ENCODE results near the gene MCC. TPM values are rescaled to one million over a fixed set of nuclear protein-coding genes. Genes with fewer than 3 reads are reported as not detected.

Gene MCC
- total RNA-seq, 1 donor from 2014 or later = 33.9 TPM

DNA sequence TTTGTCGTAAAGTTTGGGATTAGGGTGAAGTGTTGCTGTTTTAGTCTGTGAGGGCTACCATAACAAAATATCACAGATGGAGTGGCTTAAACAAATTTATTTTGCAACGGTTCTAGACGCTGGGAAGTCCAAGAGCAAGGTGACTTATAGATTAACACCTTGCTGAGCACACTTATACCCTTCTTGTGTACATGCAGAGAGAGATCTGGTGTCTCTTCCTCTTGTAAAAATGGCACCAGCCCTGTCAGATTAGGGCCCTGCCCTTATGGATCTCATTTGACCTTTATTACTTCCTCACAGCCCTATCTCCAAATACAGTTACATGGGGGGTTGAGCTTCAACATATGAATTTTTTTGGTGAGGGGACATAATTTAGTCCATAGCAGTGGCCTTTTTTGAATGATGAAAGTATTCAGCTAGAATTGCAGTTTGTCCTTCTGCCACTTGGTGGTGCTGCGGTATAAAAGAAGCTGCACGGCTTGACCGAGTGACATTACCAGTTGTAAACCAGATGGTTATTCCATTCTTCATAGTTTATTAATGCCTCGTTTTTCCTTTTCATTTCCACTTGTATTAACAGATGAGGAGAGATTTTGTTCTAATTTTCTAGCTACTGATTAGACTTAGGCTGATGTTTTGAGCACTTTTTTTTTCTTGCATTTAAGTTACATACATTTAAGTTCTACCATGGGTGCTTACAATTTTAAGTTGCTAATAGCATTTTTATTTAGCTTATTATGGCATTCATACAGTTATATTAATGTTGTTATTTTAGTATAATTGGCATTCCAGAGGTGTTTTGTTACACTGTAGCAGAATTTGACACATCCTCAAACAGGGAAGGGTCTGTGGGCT is 492.3 kb downstream of the MCC start:
- no peaks in the 10 kb centered on the region for H3K9me3 Mint-ChIP-seq
- peaks cover 4% of the 10 kb centered on the region for H3K4me1 Mint-ChIP-seq
- TF ChIP-seq, protein P1, sequence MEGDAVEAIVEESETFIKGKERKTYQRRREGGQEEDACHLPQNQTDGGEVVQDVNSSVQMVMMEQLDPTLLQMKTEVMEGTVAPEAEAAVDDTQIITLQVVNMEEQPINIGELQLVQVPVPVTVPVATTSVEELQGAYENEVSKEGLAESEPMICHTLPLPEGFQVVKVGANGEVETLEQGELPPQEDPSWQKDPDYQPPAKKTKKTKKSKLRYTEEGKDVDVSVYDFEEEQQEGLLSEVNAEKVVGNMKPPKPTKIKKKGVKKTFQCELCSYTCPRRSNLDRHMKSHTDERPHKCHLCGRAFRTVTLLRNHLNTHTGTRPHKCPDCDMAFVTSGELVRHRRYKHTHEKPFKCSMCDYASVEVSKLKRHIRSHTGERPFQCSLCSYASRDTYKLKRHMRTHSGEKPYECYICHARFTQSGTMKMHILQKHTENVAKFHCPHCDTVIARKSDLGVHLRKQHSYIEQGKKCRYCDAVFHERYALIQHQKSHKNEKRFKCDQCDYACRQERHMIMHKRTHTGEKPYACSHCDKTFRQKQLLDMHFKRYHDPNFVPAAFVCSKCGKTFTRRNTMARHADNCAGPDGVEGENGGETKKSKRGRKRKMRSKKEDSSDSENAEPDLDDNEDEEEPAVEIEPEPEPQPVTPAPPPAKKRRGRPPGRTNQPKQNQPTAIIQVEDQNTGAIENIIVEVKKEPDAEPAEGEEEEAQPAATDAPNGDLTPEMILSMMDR (IDR thresholded peaks at IDR 0.05; ENCODE audit: unreplicated experiment) = peak; percentile 89
- no peak overlapping the region for H3K4me3 Mint-ChIP-seq
- H3K27me3 Mint-ChIP-seq (ENCODE audit: low read depth) = no peaks in the 10 kb centered on the region
- DNase-seq (ENCODE audit: low spot score in 2 of 2, unreplicated experiment in 2 of 2) = peak in 1 of 2 experiments; percentile 81
- no peak overlapping the region for H3K27ac Mint-ChIP-seq
- peaks cover 7% of the 10 kb centered on the region for H3K36me3 Mint-ChIP-seq

DNA sequence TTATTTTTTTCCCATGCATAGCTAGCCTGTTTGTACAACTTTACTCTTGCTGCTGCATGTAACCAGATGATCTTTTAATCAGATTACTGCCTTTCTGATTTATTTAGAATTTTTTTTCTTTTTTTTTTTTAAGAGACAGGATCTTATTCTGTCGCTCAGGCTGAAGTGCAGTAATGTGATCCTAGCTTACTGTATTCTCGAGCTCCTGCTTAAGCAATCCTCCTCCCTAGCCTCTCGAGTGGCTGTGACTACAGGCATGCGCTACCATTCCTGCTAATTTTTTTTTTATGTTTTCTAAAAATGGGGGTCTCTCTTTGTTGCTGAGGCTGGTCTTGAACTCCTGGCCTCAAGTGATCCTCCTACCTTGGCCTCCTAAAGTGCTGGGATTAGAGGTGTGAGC is 502.0 kb downstream of the MCC start:
- H3K4me3 Mint-ChIP-seq = no peak overlapping the region
- H3K4me1 Mint-ChIP-seq = peaks cover 19% of the 10 kb centered on the region
- TF ChIP-seq, protein P1 (IDR thresholded peaks at IDR 0.05; ENCODE audit: unreplicated experiment) = no peak
- H3K9me3 Mint-ChIP-seq = no peaks in the 10 kb centered on the region
- no peak overlapping the region for H3K27ac Mint-ChIP-seq
- DNase-seq (ENCODE audit: low spot score in 2 of 2, unreplicated experiment in 2 of 2) = no peak
- no peaks in the 10 kb centered on the region for H3K27me3 Mint-ChIP-seq (ENCODE audit: low read depth)
- H3K36me3 Mint-ChIP-seq = peaks cover 28% of the 10 kb centered on the region

DNA sequence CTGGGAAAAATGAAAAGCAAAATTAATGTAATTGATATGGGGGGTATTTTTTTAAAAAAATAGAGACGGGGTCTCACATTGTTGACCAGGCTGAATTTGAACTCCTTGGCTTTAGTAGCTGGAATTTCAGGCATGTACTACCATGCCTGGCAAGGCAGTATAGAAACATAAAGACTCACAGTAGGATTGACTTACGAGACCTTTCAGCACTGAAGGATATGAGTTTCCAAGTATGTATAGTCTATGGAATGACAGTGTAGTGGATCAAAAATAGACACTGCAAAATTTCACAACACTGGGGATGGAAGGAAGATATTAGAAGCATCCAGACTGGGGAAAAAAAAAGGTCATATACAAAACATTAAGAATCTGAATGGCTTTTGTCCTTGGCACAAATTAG is 504.9 kb downstream of the MCC start:
- DNase-seq (ENCODE audit: low spot score in 2 of 2, unreplicated experiment in 2 of 2) = no peak
- no peak overlapping the region for H3K4me3 Mint-ChIP-seq
- H3K4me1 Mint-ChIP-seq = peaks cover 41% of the 10 kb centered on the region

DNA sequence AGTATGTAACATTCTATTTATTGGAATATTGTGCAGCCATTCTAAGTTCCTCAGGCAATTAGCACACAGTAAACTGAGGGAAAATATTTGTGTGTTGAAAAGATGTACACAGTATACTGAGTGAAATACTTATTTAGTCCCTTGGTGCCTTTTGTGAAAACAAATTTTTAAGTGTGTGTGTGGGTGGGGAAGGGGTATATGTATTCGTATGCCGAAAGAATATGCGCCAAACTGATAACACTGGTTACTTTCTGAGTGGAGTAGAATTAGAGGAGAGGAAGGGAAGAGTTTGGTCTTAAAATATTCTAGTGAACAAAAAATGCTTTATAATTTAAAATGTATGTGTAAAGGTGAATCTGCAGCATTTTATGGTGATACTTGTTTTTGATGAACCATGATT is 508.5 kb downstream of the MCC start:
- TF ChIP-seq, protein P1 (IDR thresholded peaks at IDR 0.05; ENCODE audit: unreplicated experiment) = no peak
- no peaks in the 10 kb centered on the region for H3K27me3 Mint-ChIP-seq (ENCODE audit: low read depth)
- DNase-seq (ENCODE audit: low spot score in 2 of 2, unreplicated experiment in 2 of 2) = no peak
- peak overlapping the region; percentile 50 for H3K27ac Mint-ChIP-seq
- peak overlapping the region; percentile 52 for H3K4me3 Mint-ChIP-seq
- no peaks in the 10 kb centered on the region for H3K9me3 Mint-ChIP-seq
- peaks cover 12% of the 10 kb centered on the region for H3K36me3 Mint-ChIP-seq
- peaks cover 56% of the 10 kb centered on the region for H3K4me1 Mint-ChIP-seq

More for the DNA sequence above, 504.9 kb downstream of the MCC start:
- Mint-ChIP-seq H3K27ac (peak overlapping the region; percentile 22), H3K36me3 (peaks cover 16% of the 10 kb centered on the region), H3K9me3 (no peaks in the 10 kb centered on the region), H3K27me3 (ENCODE audit: low read depth) (no peaks in the 10 kb centered on the region)
- TF ChIP-seq, protein P1 (IDR thresholded peaks at IDR 0.05; ENCODE audit: unreplicated experiment) = no peak

DNA sequence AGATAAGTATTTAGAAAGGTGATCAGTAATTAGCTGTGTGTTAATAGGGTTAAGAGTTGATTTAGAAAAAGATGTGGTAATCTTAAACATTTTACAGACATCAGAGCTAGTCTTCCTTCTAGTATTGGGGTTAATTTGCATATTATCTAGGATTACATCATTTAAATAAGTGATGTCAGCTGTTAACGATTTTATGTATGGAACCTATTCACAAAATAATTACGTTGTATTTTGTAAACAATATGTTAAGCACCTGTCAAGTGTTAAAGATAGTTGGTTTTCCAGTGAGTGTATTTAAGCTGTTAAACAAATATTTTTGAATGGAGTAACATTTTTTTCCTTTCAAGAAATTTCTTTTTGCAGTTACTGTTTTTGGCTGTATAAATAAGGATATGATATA is 509.4 kb downstream of the MCC start:
- H3K36me3 Mint-ChIP-seq = peaks cover 8% of the 10 kb centered on the region
- no peaks in the 10 kb centered on the region for H3K9me3 Mint-ChIP-seq
- TF ChIP-seq, protein P1 (IDR thresholded peaks at IDR 0.05; ENCODE audit: unreplicated experiment) = no peak
- H3K4me1 Mint-ChIP-seq = peaks cover 56% of the 10 kb centered on the region
- DNase-seq (ENCODE audit: low spot score in 2 of 2, unreplicated experiment in 2 of 2) = no peak
- peak overlapping the region; percentile 94 for H3K4me3 Mint-ChIP-seq
- no peaks in the 10 kb centered on the region for H3K27me3 Mint-ChIP-seq (ENCODE audit: low read depth)
- no peak overlapping the region for H3K27ac Mint-ChIP-seq

All from mesothelial cell of epicardium (in vitro differentiated cells).